Measurements from ENCODE around the gene PAXX.
"Not testable (repeated sequence)": the region's sequence is repeated elsewhere in the genome, so short reads cannot be mapped to it uniquely, and the experiment has no call there.

PAXX gene

GRCh38 chr9:137002646-137003041 lies 10.4 kb downstream of the PAXX start:
- no peak for DNase-seq (ENCODE audit: low read depth in 2 of 2)

- not testable (repeated sequence) for DNase-seq (ENCODE audit: low read depth in 2 of 2)
Observed at GRCh38 chr9:137004285-137004684, 12.1 kb downstream of the PAXX start.

DNA sequence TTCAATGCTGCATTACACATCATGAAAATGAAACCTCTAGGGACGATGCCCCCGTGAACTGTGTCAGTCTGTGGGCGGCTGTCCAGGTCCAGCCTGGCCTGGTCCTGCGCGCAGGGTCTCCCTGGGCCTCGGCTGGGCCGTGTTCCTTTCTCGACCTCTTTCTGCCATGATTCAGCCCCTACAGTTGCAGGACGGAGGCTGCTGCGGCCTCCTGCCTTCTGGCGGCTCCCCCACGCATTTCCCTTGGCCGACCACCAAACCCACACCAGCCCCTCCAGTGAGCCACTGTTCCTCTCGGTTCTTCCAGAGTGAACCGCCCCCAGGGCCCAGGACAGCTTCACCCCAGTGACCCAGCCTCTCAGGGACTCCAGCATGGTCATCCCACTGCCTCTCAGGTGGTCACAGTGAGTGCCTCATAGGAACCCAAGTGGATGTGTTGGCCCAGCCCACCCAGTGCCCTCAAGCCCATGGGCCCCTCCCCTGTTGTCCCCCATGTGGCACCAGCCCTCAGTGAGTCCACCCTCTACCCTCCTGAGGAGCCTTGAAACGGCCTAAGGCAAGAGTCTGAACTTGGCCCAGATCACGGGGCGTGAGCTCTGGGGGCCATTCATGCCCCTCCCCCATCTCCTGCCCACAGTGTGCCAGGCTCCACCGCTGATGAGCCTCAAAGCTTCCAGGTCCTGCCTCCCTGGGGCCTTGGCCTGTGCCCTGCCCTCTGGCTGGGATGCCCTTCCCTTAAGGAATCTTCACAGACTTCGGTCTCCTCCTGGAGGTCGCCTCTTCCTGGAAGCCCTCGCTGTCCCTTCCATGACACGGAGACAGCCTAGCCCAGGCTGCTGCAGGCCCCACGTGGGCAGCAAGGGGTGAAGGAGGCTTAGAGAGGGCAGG lies 14.1 kb downstream of the PAXX start:
- DNase-seq (ENCODE audit: low read depth in 2 of 2), result no peak

DNA sequence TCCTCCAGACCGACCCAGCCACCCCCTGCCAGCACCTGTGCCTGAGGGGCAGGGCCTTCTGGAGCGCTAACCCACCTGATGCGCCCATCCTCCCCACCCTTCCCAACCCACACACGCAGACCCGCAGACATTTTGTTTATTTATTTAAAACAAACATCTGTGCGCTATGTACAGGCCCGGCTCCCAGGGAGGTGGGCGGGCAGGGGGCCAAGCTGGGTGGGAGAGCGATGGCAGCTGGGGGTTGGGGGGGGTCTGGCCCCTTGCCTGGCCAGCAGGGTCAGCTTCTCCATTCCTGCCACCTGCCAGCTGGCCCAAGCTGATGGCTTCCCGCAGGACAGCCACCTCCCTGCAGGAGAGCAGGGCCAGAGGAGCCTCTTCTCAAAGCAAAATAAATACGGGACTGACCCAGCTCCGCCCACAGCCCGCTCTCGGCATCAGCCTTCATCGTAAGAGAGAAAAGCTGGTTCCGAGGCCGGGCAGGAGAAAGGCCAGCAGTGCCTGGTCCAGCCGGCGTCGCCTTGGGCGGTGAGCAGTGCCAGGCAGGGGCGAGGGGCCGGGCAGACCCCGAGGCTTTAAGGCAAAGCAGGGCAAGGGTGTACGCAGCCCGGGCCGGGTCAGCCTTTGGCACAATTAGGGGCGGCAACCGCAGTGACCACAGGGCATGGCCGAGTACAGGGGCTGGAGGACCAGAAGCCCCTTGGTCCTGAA lies 15.0 kb downstream of the PAXX start:
- DNase-seq (ENCODE audit: low read depth in 2 of 2), result no peak

GRCh38 chr9:137007816-137008270 lies 15.6 kb downstream of the PAXX start:
- no peak for DNase-seq (ENCODE audit: low read depth in 2 of 2)

GRCh38 chr9:137008312-137008711 lies 16.1 kb downstream of the PAXX start:
- DNase-seq (ENCODE audit: low read depth in 2 of 2), result no peak

DNA sequence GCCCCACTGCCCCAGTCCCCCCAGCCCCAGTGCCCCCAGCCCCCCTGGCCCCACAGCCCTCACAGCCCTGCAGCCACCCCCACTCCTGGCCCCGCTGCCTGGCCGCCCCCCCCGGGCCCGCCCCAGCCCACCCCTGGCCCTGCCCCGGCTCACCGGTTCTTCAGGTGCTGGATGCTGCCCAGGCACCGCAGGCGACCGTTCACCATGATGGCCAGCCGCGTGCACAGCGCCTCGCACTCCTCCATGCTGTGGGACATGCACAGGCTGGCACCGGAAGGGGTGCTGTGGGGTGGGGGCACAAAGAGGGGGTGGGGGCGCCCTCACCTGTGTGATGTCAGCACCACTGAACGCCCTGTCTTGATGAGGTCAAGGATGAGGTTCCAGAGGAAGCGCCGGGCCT lies 17.0 kb downstream of the PAXX start:
- no peak for DNase-seq (ENCODE audit: low read depth in 2 of 2)

DNA sequence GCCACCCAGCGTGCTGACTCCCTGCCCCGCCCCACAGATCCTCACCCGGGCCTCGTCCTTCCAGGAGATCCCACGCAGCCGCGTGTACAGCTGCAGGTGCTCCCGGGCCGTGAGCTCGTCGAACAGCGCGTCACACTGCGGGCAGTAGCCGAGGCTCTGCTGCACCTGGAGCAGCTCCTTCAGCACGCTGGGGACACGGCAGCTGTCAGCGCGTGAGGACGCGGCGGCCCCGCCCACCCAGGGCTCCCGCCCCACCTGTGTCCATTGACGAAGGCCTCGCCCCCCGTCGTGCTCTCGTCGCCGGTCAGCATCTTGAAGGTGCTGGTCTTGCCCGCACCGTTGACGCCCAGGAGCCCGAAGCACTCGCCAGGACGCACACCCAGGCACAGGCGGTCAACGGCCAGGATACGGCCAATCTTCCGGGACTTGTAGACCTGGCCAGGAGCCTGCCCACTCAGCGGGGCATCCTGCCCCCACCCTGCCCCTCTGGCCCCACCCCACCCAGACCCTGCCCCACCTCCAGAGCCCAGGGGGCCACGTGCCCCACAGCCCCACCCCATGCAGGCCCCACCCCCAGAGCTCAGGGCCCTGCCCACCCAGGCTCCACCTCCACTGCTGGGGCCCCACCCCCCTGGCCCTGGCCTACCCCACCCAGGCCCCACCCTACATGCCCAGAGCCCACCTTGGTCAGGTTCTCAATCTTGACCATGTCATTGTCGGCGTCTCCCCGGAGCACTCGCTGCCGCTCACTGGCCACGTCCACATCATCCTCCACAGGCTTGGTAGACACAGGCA lies 17.9 kb downstream of the PAXX start:
- DNase-seq (ENCODE audit: low read depth in 2 of 2), result no peak

- DNase-seq (ENCODE audit: low read depth in 2 of 2), result no peak
Observed at GRCh38 chr9:137011156-137011555, 18.9 kb downstream of the PAXX start.

GRCh38 chr9:137011907-137012675 lies 19.9 kb downstream of the PAXX start:
- DNase-seq (ENCODE audit: low read depth in 2 of 2), result no peak

DNA sequence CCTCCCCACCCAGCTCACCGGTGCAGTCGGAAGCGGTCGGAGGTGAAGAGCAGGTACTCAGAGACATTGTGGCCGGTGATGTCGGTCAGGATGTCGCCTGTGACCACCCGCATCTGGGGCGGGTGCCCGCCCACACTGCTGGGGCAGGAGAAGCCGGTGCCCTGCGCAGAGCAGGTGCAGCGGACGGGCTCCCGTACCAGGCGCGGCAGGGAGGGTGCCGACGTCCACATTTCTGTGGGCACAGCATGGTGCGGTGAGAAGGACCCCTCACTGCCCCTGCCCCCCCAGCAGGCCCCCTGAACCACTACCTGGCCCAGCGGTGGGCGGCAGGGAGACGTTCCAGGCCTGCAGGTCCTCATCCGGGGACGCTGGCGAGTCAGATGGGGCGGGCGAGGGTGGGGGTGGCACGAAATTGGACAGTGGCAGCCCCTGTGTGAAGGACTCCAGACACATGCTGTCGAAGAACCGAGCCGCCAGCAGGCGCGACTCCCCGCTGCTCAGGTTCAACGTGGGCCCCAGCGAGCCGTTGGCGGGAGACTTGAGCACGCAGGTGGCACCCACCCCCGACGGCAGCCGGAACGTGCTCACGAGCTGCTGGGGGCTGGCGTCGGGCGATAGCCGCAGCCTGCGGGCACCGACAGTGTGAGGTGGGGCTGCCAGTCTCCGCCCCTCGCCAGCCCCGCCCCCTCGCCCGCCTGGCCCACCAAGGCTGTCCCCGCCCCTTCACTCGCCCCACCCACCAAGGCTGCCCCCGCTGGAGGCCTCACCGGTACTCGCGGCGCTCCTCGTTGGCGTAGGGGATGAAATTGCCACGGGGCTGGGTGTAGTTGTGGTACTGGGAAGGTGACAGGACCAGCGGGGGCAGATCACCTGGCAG lies 20.7 kb downstream of the PAXX start:
- no peak for DNase-seq (ENCODE audit: low read depth in 2 of 2)

DNA sequence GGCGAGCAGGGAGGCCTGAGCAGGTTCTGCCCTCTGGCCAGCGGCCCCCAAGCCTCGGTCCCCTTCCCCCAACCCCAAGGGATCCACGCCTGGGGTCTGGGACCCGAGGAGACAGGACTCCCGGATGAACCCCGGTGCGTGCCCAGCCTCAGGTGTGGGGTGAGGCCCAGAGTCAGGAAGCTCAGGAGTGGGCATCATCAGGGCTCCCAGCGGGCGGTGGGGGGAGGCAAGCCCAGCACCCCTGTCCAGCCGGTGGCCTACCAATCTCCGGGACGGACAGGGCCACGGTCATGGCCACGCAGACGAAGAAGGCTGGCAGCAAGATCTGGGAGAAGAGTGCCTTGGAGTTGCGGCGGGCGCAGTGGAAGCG lies 21.3 kb downstream of the PAXX start:
- DNase-seq (ENCODE audit: low read depth in 2 of 2), result no peak

- no peak for DNase-seq (ENCODE audit: low read depth in 2 of 2)
Observed at GRCh38 chr9:137014166-137014565, 21.9 kb downstream of the PAXX start.

GRCh38 chr9:137014776-137015539 lies 22.7 kb downstream of the PAXX start:
- no peak for DNase-seq (ENCODE audit: low read depth in 2 of 2)

DNA sequence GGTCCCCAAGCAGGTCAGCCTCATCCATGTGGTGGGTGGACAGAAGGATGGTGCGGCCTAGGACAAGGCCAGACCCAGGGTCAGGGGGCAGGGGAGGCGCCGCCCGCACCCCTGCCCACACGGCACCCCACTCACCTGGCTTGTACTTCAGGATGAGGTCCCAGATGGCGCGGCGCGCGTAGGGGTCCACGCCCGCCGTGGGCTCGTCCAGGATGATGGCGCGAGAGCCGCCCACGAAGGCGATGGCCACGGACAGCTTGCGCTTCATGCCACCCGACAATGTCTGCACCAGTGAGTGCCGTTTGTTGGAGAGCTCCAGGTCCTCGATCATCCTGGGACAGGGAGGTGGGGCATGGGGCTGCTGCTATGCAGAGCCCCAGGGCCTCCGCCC lies 23.3 kb downstream of the PAXX start:
- DNase-seq (ENCODE audit: low read depth in 2 of 2), result no peak

DNA sequence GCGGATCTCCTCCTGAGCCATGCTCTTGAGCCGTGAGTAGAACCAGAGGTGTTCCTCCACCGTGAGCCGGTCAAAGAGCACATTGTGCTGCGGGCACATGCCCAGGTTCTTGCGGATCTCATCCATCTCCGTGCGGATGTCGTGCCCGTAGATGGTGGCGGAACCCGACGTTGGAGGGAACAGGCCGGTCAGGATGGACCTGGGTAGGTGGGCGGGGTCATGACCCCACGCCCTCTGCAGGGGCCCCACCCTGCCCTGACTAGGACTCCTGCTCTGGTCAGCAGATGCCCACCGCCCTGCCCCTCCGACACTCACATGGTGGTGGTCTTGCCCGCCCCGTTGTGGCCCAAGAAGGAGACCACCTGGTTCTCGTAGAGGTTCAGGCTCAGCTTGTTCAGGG lies 23.8 kb downstream of the PAXX start:
- no peak for DNase-seq (ENCODE audit: low read depth in 2 of 2)

DNA sequence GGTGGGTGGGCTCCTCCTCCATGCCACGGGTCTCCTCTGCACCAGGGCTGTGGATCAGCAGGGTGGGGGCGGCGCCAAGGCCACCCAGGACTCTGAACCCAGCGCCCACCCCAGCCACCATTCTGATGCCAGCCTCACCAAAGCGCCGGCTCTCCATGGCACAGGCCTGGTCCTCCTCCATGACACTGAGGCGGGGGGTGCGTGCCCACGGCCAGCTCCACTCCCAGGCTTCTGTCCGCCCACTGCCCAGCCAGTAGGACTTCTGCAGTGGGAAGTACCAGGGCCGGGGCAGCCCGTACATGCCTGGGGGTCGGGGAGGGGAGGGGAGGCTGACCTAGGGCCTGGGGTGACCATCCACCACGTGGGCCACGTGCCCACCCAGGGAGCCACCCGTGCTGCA lies 24.2 kb downstream of the PAXX start:
- no peak for DNase-seq (ENCODE audit: low read depth in 2 of 2)

GRCh38 chr9:137017071-137017470 lies 24.8 kb downstream of the PAXX start:
- DNase-seq (ENCODE audit: low read depth in 2 of 2), result no peak

- no peak for DNase-seq (ENCODE audit: low read depth in 2 of 2)
Observed at GRCh38 chr9:137017791-137018497, 25.7 kb downstream of the PAXX start.

All from stimulated activated CD4-positive, alpha-beta T cell treated with anti-CD3 and anti-CD28 coated beads, Interleukin-1b, Interleukin-23, amount 100 ng/mL, for 1 hour (primary cell).